Left ventricle myocardium inferior (tissue), 1 donor: ENCODE measurements around the gene SMAP2. TPM values are rescaled to one million over a fixed set of nuclear protein-coding genes. Genes with fewer than 3 reads are reported as not detected.
A peak's percentile ranks its signal among the peaks of the same experiment; 100 is the strongest.

Source experiments
- DNase-seq: peaks from one replicate; pipeline ENCODE4 v3.0.0-alpha.2; 2020
- H3K27ac ChIP-seq: fragments of 200-600 bp; replicated peaks from 2 replicates; pipeline ENCODE4 v1.8.0; 2021
- H3K27me3 ChIP-seq: fragments of 200-600 bp; 2 replicates; pipeline ENCODE4 v1.8.0; 2021; ENCODE audit warnings: low read depth
- H3K36me3 ChIP-seq: fragments of 200-600 bp; 2 replicates; pipeline ENCODE4 v1.8.0; 2021
- H3K4me1 ChIP-seq: fragments of 200-600 bp; 2 replicates; pipeline ENCODE4 v1.8.0; 2021
- H3K4me3 ChIP-seq: fragments of 200-600 bp; 2 replicates; pipeline ENCODE4 v1.8.0; 2021; ENCODE audit warnings: mild to moderate bottlenecking, moderate library complexity
- H3K9me3 ChIP-seq: fragments of 200-600 bp; replicated peaks from 2 replicates; pipeline ENCODE4 v1.8.0; 2021
- intact Hi-C: fragments of 100-400 bp; cut with micrococcal nuclease; formaldehyde crosslinking; loops from one replicate; pipeline ENCODE4 v1.11.0; 2022
- total RNA-seq: library from RNA; stranded (reverse); fragmentation: NEBNext Ultra II Directional; extraction: Animal tissue kit (Norgen Biotek cat#: 25700); gene quantifications from one replicate; pipeline ENCODE4 v1.2.1, GENCODE V29; 2021
- TF ChIP-seq, protein P1 (sequence below): fragments of 200-600 bp; IDR thresholded peaks from 2 replicates; pipeline ENCODE4 v1.8.0; 2021; ENCODE audit warnings: antibody characterized with exemption, mild to moderate bottlenecking, borderline replicate concordance
- donor health status: DM: no; HTN: yes; CAD: no; lungs with severe emphysema.

The SMAP2 gene
- total RNA-seq, 1 donor from 2014 or later = 15.0 TPM

GRCh38 chr1:40382108-40382460 is 8.6 kb downstream of the SMAP2 start:
- H3K27me3 ChIP-seq = no peaks in the 10 kb centered on the region
- H3K27ac ChIP-seq = peak overlapping the region; percentile 74
- peaks cover 57% of the 10 kb centered on the region for H3K4me1 ChIP-seq
- H3K9me3 ChIP-seq = no peaks in the 10 kb centered on the region
- no peak for DNase-seq
- no peak overlapping the region for H3K4me3 ChIP-seq
- no peaks in the 10 kb centered on the region for H3K36me3 ChIP-seq
- intact Hi-C loops = no loop called here
- TF ChIP-seq, protein P1, sequence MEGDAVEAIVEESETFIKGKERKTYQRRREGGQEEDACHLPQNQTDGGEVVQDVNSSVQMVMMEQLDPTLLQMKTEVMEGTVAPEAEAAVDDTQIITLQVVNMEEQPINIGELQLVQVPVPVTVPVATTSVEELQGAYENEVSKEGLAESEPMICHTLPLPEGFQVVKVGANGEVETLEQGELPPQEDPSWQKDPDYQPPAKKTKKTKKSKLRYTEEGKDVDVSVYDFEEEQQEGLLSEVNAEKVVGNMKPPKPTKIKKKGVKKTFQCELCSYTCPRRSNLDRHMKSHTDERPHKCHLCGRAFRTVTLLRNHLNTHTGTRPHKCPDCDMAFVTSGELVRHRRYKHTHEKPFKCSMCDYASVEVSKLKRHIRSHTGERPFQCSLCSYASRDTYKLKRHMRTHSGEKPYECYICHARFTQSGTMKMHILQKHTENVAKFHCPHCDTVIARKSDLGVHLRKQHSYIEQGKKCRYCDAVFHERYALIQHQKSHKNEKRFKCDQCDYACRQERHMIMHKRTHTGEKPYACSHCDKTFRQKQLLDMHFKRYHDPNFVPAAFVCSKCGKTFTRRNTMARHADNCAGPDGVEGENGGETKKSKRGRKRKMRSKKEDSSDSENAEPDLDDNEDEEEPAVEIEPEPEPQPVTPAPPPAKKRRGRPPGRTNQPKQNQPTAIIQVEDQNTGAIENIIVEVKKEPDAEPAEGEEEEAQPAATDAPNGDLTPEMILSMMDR = no peak

- DNase-seq = no peak
- H3K27me3 ChIP-seq = no peaks in the 10 kb centered on the region
- TF ChIP-seq, protein P1 = no peak
- intact Hi-C loops = no loop called here
- H3K36me3 ChIP-seq = no peaks in the 10 kb centered on the region
- H3K4me1 ChIP-seq = peaks cover 62% of the 10 kb centered on the region
- peak overlapping the region; percentile 74 for H3K27ac ChIP-seq
- H3K4me3 ChIP-seq = no peak overlapping the region
- H3K9me3 ChIP-seq = no peaks in the 10 kb centered on the region
Observed at GRCh38 chr1:40382601-40383000, 9.1 kb downstream of the SMAP2 start.

GRCh38 chr1:40383095-40383487 is 9.6 kb downstream of the SMAP2 start:
- H3K27me3 ChIP-seq = no peaks in the 10 kb centered on the region
- H3K4me3 ChIP-seq = no peak overlapping the region
- intact Hi-C loops = no loop called here
- no peaks in the 10 kb centered on the region for H3K9me3 ChIP-seq
- DNase-seq = no peak
- peaks cover 62% of the 10 kb centered on the region for H3K4me1 ChIP-seq
- no peaks in the 10 kb centered on the region for H3K36me3 ChIP-seq
- TF ChIP-seq, protein P1 = no peak
- H3K27ac ChIP-seq = peak overlapping the region; percentile 74

- intact Hi-C loops = no loop called here
- peak overlapping the region; percentile 74 for H3K27ac ChIP-seq
- no peak overlapping the region for H3K4me3 ChIP-seq
- TF ChIP-seq, protein P1 = no peak
- peaks cover 62% of the 10 kb centered on the region for H3K4me1 ChIP-seq
- no peaks in the 10 kb centered on the region for H3K36me3 ChIP-seq
- no peaks in the 10 kb centered on the region for H3K27me3 ChIP-seq
- no peak for DNase-seq
- H3K9me3 ChIP-seq = no peaks in the 10 kb centered on the region
Observed at GRCh38 chr1:40383488-40384412, 10.2 kb downstream of the SMAP2 start.

DNA sequence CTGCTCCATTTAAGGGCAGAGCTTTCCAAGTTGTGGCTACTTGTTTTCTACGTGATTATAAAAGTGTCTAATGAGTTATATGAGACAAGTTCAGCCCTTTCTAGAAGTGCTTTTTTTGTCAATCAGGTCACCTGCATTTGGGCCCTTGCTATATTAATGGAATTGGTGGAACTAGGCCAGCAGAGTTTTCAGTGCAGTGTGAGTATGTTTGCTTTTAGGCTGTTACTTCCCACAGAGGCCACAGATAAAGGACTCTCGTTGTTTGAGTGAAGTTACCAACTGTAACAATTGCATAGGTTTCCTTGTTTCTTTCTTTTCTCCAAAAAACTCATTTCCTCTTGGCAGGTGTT is 10.9 kb downstream of the SMAP2 start:
- TF ChIP-seq, protein P1 = no peak
- peaks cover 6% of the 10 kb centered on the region for H3K36me3 ChIP-seq
- H3K27me3 ChIP-seq = no peaks in the 10 kb centered on the region
- H3K27ac ChIP-seq = peak overlapping the region; percentile 74
- no peak for DNase-seq
- no peak overlapping the region for H3K4me3 ChIP-seq
- intact Hi-C loops = no loop called here
- no peaks in the 10 kb centered on the region for H3K9me3 ChIP-seq
- H3K4me1 ChIP-seq = peaks cover 58% of the 10 kb centered on the region
